ENCODE measurements around the gene LYG2.

DNA sequence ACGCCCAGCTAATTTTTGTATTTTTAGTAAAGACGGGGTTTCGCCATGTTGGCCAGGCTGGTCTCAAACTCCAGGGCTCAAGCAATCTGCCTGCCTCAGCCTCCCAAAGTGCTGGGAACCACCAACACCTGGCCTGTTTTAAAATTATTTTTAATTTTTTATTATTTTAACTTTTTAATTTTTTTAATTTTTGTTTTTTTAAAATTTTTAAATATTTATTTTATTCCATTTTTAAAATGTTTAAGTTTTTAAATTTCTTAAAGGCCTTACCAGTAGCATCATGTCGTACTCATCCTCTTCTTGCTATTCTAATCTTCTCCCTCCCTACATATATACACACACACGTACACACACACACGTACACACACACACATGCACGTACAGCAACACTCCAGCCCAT is 44.1 kb upstream of the LYG2 start:
- no peak for TF ChIP-seq POLR2AphosphoS5 (IDR thresholded peaks at IDR 0.05; ENCODE audit: borderline replicate concordance, low read depth, low read length)
- no peak for TF ChIP-seq FOXP2 (optimal IDR thresholded peaks at IDR 0.05; ENCODE audit: control extremely low read depth, extremely low read length, insufficient read depth)
- no peak for TF ChIP-seq EZH2 (IDR thresholded peaks at IDR 0.05)

All from SK-N-MC (cell line).